ENCODE measurements around the gene RTP1.

GRCh38 chr3:187247398-187247797 lies 50.1 kb downstream of the RTP1 start:
- TF ChIP-seq, protein P1, sequence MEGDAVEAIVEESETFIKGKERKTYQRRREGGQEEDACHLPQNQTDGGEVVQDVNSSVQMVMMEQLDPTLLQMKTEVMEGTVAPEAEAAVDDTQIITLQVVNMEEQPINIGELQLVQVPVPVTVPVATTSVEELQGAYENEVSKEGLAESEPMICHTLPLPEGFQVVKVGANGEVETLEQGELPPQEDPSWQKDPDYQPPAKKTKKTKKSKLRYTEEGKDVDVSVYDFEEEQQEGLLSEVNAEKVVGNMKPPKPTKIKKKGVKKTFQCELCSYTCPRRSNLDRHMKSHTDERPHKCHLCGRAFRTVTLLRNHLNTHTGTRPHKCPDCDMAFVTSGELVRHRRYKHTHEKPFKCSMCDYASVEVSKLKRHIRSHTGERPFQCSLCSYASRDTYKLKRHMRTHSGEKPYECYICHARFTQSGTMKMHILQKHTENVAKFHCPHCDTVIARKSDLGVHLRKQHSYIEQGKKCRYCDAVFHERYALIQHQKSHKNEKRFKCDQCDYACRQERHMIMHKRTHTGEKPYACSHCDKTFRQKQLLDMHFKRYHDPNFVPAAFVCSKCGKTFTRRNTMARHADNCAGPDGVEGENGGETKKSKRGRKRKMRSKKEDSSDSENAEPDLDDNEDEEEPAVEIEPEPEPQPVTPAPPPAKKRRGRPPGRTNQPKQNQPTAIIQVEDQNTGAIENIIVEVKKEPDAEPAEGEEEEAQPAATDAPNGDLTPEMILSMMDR (IDR thresholded peaks at IDR 0.05): no peak
- no peak for TF ChIP-seq POLR2A (IDR thresholded peaks at IDR 0.05)

Data from upper lobe of left lung (tissue), 4 donors.